Left ventricle myocardium superior (tissue), 1 donor: ENCODE data around the gene SDR42E2. TPM values are rescaled to one million over a fixed set of nuclear protein-coding genes. Genes with fewer than 3 reads are reported as not detected.
"Not testable (repeated sequence)": the region's sequence is repeated elsewhere in the genome, so short reads cannot be mapped to it uniquely, and the experiment has no call there.

Experiments
- ATAC-seq: fragments of 200-7000 bp; cut with Tn5 transposase; one replicate; pipeline ENCODE4 v1.9.1; 2020; ENCODE audit warnings: mild to moderate bottlenecking, moderate library complexity
- DNase-seq: peaks from one replicate; pipeline ENCODE4 v3.0.0-alpha.2; 2020
- intact Hi-C: fragments of 100-400 bp; cut with micrococcal nuclease; formaldehyde crosslinking; loops from one replicate; pipeline ENCODE4 v1.11.0; 2022
- long read RNA-seq: library from polyadenylated mRNA; unstranded; transcript quantifications from one replicate; pipeline ENCODE4 v2.0.0, GENCODE V29; 2021
- total RNA-seq: library from RNA; stranded (reverse); fragmentation: NEBNext Ultra II Directional; extraction: Animal tissue kit (Norgen Biotek cat#: 25700); gene quantifications from one replicate; pipeline ENCODE4 v1.2.1, GENCODE V29; 2021
- donor health status: DM: no; HTN: yes; CAD: no; lungs with severe emphysema.

The SDR42E2 gene
- total RNA-seq: not detected
- long read RNA-seq: 0 reads

DNA sequence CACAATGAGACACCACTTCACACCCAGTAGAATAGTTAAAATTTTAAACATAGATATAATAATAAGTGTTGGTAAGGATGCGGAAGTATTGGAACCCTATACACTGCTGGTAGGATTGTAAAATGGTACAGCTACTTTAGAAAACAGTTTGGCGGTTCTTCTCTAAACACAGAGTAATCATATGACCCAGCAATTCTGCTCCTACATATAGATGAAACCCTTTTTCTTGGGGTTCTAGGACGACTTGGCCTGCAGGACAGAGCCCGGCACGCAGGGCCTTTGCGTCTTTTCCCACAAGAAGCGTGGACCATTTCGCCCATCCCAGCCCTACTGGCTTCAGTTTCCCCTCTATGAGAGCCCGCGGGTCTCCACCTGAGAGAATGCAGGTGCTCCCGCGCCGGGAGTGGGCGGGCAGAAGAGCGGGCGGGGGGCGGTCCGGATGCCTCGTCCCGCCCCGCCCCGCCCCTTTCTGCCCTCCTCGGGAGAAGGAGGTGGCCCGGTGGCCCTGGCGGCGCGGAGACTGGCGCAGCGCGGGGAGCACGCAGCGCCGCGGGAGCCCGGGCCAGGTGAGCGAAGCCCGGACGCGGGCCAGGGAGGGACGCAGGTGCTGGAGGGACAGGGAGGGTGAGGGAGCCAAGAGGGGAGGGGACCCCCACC lies at the start of gene SDR42E2:
Gene SDR42E2, plus strand, starts transcription at position 508 of the 657 bp plus-strand sequence. CDS start 3,077 bp downstream, outside the sequence.
- DNase-seq: no peak
- no peak for ATAC-seq
- intact Hi-C loops: no loop called here

- intact Hi-C loops: no loop called here
- DNase-seq (no peak), ATAC-seq (no peak)
Measured at GRCh38 chr16:22116095-22116700, 46.1 kb upstream of the SDR42E2 start.

GRCh38 chr16:22117609-22118008 lies 44.7 kb upstream of the SDR42E2 start:
- intact Hi-C loops: no loop called here
- DNase-seq: no peak
- no peak for ATAC-seq

DNA sequence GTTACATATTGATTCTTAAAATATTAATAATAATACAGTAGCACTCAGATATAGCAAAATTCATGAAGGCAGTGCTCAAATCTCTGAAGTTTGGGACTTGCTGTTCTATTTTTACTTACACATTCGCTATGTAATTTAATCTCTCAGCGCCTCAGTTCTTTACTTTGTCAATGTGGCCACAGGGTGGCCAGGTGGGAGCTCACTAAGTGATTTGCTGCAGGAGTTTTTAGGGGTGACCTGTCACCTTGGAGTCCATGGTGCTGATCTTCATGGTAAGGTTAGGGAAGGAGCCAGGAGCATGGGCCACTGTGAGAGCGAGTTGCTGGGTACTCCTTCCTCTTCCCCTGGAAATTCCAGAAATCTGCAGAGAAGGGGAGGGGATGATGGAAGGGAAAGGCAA lies 41.9 kb upstream of the SDR42E2 start:
- ATAC-seq (no peak), DNase-seq (no peak)
- intact Hi-C loops: no loop called here

- intact Hi-C loops: no loop called here
Measured at GRCh38 chr16:22122239-22122638, 40.1 kb upstream of the SDR42E2 start.

GRCh38 chr16:22123146-22123545 lies 39.2 kb upstream of the SDR42E2 start:
- DNase-seq: no peak
- intact Hi-C loops: no loop called here
- ATAC-seq: no peak

More at GRCh38 chr16:22122239-22122638, 40.1 kb upstream of the SDR42E2 start:
- ATAC-seq (no peak), DNase-seq (no peak)

DNA sequence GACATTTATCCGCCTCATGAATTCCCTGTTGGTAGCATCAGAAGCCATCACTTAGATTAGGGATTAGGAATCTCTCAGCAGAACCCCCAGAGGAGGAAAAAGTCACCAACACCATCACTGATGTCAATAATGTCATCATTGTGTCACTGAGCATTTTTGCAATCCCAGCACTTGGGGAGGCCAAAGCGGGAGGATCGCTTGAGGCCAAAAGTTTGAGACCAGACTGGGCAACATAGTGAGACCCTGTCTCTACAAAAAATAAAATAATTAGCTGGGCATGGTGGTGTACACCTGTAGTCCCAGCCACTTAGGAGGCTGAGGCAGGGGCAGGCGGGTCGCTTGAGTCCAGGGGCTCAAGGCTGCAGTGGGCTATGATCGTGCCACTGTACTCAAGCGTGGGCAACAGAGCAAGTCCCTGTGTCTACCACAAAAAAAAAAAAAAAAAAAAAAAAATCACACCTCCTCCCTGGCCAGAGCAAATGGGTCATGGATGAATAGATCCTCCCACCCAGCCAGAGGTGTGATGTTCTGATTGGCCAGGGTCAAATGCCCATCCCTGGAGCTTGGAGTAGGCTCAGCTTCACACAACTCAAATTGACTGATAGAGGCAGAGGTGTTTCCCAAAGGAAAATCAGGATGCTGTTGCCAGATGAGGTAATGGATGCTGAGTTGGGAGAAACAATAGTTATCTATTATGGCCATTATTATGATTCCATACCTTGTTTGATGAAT lies 38.4 kb upstream of the SDR42E2 start:
- intact Hi-C loops: no loop called here
- no peak for ATAC-seq
- no peak for DNase-seq

DNA sequence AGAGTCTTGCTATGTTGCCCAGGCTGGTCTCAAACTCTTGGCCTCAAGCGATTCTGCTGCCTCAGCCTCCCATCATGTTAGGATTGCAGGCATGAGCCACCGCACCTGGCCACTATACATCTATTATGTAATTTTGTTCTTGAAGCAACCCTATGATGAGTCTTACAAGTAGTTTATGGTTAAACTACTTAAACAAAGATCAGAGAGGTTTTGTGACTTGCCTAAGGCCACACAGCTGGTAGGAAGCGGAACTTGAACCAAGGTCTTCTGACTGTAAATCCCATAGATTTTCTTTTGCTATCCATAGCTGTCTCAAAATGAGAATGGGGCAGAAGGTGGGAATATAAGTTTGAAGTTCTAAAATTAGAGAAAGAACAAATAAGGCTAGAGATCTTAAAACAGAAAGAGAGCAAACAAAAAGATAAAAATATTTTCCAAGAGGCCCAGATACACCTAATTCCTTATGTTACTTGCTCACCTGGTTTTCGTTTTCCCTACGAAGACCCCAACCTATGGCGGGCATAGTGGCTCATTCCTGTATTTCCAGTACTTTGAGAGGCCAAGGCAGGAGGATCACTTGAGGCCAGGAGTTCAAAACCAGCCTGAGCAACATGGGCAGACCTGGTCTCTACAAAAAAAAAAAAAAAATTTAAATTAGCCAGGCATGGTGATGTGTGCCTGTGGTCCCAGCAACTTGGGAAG lies 37.6 kb upstream of the SDR42E2 start:
- no peak for DNase-seq
- intact Hi-C loops: no loop called here
- ATAC-seq: no peak

DNA sequence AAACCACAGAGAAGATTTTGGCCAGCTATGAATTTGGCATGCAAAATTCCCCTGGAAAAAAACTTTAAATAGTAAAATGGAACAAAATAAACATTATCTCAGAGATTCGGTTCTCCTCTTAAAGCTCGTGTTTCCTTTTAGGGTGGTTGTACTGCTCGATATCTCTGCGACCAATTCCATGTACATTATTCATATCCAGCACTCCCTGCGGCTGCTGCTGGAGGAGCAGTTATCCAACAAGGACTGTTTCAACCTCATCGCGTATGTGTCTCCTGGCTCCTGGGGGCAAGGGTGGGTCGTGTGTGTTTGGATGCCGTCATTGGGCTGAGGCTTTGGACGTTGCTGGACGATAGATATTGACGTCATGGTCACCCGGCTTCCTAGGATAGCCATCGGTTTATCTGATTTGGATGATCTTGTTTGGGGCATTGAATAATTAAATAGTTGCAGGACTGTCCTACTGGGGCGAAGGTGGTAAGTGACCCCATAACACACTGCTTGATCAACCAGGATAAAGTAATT lies 36.2 kb upstream of the SDR42E2 start:
- DNase-seq: no peak
- ATAC-seq: no peak
- intact Hi-C loops: no loop called here

DNA sequence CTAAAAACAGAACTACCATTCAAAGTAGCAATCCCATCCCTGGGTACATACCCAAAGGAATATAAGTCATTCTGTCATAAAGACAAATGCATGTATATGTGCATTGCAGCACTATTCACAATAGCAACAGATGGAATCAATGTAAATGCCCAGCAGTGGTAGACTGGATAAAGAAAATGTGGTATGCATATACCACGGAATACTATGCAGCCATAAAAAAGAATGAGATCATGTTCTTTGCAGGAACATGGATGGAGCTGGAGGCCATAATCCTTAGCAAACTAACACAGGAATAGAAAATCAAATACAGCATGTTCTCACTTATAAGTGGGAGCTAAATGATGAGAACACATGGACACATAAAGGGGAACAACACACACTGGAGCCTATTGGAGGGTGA lies 33.8 kb upstream of the SDR42E2 start:
- DNase-seq, intact Hi-C loops, ATAC-seq: not testable (repeated sequence)

DNA sequence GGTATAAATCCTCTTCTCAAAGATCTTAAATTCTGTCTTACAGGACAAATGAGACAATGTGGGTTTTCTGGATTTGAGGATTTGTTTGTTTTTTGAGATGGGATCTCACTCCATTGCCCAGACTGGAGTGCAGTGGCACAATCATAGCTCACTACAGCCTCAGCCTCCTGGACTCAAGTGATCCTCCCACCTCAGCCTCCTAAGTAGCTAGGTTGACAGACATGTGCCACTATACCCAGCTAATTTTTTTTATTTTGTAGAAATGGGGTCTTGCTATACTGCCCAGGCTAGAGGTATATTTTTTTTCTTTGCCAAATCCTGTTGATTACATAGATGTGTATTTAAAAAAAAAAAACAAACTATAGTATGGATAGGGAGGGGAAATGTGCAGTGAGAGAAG lies 31.8 kb upstream of the SDR42E2 start:
- DNase-seq (no peak), ATAC-seq (no peak)
- intact Hi-C loops: no loop called here

GRCh38 chr16:22132801-22133200 lies 29.5 kb upstream of the SDR42E2 start:
- DNase-seq (no peak), ATAC-seq (no peak)
- intact Hi-C loops: no loop called here

DNA sequence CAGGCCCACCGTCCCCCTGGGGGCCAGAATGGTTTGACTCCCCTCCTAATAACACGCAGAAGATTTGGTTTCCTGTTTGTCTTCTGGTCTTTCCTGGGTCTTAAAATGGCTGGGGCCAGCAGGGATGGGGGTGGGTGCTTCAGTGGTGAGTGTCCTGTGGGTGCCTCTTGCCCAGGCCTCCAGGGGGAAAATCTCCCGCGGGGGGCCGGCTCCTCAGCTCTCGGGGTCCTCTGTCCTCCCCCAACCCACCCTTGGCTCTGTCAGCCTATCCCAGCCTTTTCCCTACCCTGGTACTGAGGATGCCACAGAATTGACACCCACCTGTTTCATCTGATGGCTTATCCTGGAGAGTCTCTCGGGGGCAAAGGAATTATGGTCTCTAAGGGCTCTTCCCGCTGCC lies 23.8 kb upstream of the SDR42E2 start:
- DNase-seq (no peak), ATAC-seq (no peak)
- intact Hi-C loops: no loop called here

GRCh38 chr16:22139008-22139407 lies 23.3 kb upstream of the SDR42E2 start:
- no peak for ATAC-seq
- DNase-seq: no peak
- intact Hi-C loops: no loop called here

DNA sequence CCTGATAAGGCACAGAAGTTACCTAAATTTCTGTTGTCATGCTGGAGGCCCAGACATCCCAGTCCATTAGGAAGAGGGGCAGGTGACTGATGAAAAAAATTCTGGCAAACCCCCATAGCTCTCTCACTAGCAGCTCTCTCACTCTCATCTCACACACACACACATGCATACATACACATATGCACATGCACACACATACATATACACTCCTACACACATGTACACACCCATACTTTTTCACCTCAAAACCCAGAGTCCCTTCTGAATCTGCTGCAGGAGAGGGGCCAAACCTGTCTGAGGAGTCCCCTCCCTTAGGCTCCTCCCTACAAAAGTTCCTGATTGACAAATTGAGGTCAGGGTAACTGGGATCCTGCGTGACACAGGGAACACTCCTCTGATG lies 22.6 kb upstream of the SDR42E2 start:
- intact Hi-C loops: no loop called here
- DNase-seq (no peak), ATAC-seq (no peak)

GRCh38 chr16:22141767-22142166 lies 20.5 kb upstream of the SDR42E2 start:
- no peak for DNase-seq
- intact Hi-C loops: no loop called here
- ATAC-seq: no peak

- intact Hi-C loops: no loop called here
- ATAC-seq: no peak
- no peak for DNase-seq
Measured at GRCh38 chr16:22144520-22144919, 17.8 kb upstream of the SDR42E2 start.

DNA sequence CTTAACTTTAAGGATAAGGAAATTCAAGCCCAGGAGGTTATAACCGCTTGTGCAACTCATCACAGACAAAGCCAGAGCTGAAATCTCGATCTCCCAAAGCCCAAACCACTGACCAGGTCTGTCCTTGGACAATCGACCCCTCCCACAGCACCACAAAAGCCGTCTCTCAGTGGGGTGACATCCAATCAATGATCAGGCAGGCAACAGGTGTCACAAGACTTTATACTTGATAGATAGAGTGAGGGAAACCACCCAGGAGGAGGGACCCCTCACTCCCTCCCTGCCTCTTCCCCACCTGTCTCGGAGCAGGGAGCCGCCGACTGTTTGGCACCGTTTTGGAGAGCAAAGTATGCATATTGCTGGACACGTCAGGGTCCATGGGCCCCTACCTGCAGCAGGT lies 14.5 kb upstream of the SDR42E2 start:
- DNase-seq: no peak
- no peak for ATAC-seq
- intact Hi-C loops: no loop called here

DNA sequence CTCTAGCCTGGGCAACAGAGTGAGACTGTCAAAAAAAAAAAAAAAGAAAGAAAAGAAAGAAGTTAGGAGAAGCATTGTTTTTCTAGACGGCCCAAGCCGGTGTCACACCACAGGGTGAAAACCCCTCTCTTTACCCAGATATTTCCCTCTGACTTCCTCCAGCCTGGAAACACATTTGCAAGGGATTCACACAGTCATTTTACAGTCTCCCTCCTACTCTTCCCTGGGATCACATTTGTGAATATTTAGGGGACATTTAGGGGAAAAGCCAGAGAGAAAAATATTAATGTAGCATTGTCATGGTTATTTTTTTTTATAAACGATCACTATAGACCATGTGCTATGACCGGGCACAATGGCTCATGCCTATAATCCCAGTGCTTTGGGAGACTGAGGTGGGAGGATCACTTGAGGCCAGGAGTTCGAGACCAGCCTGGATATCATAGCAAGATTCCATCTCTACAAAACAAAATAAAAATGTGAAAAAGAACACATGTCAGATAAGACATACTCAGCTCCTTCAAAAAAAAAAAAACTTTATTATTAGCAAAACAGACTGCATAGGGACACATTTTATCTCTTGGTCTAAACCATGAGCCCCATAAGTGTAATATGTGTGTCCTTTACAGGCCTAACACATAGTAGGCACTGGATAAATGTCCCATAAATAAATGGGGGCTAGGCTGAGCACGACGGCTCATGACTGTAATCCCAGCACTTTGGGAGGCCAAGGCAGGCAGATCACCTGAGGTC lies 10.9 kb upstream of the SDR42E2 start:
- no peak for DNase-seq
- intact Hi-C loops: no loop called here
- ATAC-seq: no peak
